GM18907 (cell line): ENCODE data around the gene FGF22.
"Not testable (repeated sequence)": the region's sequence is repeated elsewhere in the genome, so short reads cannot be mapped to it uniquely, and the experiment has no call there.

Experiments
- ATAC-seq: cut with Tn5 transposase; IDR thresholded peaks from one replicate; pipeline ENCODE4 v1.9.1; 2021; ENCODE audit warnings: mild to moderate bottlenecking, moderate library complexity; ENCODE audit not compliant: unreplicated experiment

FGF22 gene

DNA sequence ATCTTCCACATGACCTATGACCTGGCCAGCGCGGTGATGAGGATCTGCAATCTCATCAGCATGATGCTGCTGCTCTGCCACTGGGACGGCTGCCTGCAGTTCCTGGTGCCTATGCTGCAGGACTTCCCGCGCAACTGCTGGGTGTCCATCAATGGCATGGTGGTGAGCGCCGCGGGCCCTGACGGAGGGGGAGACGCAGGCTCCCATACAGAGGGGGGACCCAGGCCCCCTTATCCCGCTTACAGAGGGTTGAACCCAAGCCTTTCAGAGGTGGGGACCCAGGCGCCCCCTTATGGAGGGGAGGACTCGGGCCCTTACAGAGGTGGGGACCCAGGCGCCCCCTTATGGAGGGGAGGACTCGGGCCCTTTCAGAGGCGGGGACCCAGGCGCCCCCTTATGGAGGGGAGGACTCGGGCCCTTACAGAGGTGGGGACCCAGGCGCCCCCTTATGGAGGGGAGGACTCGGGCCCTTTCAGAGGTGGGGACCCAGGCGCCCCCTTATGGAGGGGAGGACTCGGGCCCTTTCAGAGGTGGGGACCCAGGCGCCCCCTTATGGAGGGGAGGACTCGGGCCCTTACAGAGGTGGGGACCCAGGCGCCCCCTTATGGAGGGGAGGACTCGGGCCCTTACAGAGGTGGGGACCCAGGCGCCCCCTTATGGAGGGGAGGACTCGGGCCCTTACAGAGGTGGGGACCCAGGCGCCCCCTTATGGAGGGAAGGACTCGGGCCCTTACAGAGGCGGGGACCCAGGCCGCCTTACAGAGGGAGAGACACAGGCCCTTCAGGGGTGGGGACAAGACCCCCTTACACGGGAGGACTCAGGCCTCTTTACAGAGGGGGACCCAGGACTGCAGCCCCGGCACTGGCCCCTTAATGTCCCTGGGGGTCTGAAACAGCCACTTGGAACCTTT is 34.4 kb upstream of the FGF22 start:
- ATAC-seq: not testable (repeated sequence)

DNA sequence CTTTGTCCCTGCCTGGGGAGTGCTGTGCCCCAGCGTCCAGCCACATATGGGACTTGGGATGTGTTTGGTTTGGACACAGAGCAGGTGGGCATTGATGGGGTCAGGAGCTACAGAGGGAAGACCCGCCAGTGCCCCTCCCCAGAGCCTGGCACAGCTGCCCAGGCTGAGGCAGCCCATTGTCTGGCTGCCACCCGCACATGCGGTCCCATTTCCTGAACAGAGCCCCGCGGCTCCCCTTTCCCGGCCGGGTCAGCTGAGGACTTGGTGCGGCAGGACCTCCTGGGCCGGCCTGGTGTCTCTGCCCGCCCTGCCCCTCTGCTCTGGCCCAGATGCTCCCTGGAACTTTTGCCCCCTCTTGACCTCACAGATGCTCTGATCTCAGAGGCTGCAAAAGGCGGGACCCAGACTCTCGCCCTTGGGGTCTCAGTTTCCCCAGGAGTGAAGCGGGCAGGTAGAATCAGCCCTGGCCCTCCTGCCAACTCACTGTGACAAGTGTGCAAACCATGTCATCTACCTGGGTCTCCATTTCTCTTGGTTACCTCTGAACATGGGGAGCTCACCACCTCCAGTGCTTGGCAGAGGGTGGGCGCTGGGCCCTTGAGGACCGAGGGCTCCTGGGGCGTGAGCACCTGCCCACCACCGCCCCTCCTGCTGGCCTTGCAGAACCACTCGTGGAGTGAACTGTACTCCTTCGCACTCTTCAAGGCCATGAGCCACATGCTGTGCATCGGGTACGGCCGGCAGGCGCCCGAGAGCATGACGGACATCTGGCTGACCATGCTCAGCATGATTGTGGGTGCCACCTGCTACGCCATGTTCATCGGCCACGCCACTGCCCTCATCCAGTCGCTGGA is 32.2 kb upstream of the FGF22 start:
- no peak for ATAC-seq

DNA sequence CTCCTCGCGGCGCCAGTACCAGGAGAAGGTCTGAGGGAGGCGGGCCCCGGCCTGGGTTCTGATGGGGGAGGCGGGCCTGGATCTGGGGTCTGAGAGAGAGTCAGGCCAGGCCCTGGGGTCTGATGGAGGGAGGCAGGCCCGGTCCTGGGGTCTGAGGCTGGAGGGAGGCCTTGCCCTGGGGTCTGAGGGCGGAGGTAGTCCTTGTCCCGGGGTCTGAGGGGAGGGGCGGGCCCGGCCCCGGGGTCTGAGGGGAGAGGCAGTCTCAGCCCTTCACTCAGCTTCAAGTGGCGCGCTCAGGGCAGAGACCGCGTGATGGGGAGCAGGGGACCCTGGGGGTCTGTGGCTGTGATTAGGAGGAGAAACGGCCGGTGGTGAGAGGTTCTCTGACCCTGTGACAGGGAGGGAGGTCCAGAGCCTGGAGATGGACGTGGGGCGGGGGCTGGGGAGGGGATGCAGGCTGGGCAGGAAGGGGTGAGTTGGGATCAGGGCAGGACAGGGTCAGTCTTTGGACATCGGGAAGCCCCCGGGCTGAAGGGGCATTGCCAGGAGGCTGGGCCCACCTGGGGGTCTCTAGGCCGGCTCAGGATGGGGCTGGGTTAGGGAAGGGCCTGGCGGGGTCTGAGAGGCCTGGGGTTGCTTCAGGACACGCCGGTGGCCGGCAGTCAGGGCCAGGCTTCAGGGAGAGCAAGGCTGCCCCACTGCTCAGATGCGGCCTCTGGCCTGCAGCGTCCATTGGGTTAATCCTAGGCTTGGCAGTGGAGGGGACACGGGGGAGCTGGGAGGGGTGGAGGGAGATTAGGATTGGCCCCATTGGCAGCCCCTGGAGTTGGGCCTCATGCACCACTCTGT is 31.3 kb upstream of the FGF22 start:
- no peak for ATAC-seq

DNA sequence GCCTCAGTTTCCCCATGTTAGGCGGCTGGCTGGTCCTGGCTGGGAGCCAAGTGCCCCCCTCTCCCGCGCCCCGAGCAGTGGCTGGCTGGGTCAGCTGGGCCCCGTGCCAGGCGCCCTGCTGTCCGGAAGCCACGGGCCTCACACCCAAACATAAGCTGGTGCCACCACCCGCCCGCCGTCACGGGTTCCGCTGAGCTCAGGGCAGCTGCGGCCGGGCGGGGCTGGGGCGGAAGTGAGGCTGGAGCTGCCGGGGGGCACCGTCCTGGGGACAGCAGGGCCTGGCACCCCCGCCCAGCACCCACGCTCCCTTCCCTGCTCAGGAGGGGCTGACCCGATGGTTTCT is 30.7 kb upstream of the FGF22 start:
- no peak for ATAC-seq

DNA sequence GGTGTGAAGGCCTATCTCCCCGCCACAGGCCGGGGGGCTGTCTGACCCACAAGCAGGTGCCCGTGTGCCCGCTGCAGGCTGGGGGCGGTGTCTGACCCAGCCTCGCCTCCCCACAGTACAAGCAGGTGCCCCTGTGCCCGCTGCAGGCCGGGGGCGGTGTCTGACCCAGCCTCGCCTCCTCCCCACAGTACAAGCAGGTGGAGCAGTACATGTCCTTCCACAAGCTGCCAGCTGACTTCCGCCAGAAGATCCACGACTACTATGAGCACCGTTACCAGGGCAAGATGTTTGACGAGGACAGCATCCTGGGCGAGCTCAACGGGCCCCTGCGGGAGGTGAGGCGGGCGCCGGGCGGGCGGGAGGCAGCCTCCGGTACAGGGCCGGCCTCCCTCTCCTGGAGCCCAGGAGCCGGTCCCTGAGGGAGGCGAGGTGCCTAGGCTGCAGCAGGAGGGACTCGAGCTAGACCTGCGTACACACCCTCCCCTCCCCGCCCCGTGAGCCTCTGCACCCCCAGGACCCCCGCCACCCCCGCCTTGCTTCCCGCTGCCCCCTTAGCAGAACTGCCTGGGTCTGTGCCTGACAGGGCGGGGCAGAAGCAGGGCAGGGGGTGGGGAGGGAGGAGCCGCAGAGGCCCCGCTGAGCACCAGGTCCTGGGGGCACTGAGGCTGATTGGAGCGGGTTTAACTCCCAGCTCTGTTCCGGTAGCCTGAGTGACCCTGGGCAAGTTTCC is 29.4 kb upstream of the FGF22 start:
- ATAC-seq: no peak

DNA sequence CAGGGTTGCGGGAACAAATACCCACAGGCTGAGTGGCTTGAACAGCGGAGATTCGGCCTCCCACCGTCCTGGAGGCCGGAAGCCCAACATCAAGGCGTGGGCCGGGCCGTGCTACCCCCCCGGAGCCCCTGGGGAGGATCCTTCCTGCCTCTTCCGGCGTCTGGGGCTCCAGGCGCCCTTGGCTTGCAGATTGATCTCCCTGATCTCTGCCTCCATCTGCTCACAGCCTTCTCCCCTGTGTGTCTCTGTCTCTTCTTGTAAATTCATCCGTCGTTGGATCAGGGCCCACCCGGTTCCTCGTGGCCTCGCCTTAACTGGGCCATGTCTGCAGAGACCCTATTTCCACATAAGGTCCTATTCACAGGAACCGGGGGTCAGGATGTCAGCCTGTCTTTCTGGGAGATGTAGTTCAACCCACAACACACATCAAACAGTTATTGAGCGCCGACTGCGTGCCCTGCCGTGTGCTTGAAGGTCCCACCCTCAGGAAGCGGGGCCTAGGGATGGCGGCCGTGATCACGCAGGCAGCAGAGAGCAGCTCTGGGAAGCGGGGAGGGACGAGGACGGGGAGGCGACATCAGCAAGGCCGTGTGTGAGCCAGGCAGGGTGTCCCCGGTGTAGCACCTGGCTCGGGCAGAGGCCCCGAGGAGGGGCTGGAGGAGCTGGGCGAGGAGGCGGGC is 28.7 kb upstream of the FGF22 start:
- no peak for ATAC-seq

DNA sequence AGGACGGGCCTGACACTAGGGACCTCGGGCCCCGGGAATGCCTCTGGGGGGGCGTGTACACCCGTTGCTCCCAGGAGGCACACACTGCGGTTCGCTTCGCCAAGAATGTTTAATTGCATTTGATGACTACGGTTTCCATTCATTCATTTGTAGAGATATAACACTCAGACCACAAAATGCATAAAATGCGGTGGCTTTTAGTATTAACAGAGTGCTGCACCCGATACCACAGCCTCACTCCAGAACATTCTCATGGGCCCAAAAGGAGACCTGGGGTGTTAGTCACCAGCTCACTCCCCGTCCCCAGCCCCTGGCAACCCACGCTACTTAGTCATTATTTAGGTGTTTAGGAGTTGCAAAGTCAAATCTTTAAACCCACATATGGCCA is 28.2 kb upstream of the FGF22 start:
- no peak for ATAC-seq

DNA sequence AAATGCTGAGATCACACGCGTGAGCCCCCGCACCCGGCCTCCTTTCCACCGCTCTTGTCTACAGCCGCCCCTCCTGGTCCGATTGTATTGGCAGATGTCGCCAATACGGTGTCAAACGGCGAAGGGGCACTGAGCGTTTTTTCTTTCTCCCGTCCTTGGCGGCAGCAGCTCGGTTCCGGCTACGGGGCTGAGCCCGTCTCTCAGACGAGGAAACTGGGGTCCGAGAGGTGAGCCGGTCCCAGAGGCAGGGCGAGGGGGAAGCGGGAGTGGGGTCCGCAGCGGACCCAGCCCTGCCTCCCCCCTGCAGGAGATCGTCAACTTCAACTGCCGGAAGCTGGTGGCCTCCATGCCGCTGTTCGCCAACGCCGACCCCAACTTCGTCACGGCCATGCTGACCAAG is 26.7 kb upstream of the FGF22 start:
- ATAC-seq: no peak

DNA sequence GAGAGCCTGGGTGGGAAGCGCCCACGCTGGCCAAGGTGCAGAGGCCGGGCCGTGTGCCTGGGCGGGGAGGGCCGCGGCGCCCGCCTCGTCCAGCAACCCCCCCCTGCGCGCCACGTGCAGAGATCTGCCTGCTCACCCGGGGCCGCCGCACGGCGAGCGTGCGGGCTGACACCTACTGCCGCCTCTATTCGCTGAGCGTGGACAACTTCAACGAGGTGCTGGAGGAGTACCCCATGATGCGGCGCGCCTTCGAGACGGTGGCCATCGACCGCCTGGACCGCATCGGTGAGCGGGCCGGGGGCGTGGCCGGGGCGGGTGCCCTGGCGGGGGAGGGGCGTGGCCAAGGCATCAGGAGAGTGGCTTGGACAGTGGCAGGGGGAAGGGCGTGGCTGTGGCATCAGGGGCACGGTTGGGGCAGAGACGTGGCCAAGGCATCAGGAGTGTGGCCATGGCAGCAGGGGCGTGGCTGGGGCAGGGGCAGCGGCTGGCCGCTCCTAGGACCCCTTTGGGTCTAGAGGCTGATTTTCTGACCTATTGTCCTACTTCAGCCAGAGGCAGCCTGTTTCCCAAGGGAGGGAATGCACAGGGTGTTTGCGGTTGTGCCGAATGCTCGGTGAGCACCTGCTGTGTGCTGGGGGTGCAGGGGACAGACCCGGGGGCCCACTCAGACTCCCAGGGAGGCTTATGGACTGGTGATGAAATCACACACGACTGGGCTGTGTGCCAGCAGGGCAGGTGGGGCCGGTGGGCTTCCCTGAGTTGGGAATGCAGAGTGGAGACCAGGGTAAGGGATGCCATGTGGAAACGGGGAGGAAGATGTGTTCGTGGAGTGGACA is 25.7 kb upstream of the FGF22 start:
- no peak for ATAC-seq

DNA sequence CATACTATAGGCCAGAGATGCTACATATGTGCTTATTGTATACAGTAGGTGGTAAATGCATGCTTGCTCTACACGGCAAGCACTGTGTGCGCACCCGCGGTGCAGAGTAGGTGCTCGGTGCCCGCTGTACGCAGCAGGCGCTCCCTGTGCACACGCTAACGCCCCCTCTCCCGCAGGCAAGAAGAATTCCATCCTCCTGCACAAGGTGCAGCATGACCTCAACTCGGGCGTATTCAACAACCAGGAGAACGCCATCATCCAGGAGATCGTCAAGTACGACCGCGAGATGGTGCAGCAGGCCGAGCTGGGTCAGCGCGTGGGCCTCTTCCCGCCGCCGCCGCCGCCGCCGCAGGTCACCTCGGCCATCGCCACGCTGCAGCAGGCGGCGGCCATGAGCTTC is 24.1 kb upstream of the FGF22 start:
- ATAC-seq: no peak

DNA sequence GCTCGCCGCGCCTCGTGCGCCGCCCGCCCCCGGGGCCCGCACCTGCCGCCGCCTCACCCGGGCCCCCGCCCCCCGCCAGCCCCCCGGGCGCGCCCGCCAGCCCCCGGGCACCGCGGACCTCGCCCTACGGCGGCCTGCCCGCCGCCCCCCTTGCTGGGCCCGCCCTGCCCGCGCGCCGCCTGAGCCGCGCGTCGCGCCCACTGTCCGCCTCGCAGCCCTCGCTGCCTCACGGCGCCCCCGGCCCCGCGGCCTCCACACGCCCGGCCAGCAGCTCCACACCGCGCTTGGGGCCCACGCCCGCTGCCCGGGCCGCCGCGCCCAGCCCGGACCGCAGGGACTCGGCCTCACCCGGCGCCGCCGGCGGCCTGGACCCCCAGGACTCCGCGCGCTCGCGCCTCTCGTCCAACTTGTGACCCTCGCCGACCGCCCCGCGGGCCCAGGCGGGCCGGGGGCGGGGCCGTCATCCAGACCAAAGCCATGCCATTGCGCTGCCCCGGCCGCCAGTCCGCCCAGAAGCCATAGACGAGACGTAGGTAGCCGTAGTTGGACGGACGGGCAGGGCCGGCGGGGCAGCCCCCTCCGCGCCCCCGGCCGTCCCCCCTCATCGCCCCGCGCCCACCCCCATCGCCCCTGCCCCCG is 23.5 kb upstream of the FGF22 start:
- ATAC-seq: no peak

DNA sequence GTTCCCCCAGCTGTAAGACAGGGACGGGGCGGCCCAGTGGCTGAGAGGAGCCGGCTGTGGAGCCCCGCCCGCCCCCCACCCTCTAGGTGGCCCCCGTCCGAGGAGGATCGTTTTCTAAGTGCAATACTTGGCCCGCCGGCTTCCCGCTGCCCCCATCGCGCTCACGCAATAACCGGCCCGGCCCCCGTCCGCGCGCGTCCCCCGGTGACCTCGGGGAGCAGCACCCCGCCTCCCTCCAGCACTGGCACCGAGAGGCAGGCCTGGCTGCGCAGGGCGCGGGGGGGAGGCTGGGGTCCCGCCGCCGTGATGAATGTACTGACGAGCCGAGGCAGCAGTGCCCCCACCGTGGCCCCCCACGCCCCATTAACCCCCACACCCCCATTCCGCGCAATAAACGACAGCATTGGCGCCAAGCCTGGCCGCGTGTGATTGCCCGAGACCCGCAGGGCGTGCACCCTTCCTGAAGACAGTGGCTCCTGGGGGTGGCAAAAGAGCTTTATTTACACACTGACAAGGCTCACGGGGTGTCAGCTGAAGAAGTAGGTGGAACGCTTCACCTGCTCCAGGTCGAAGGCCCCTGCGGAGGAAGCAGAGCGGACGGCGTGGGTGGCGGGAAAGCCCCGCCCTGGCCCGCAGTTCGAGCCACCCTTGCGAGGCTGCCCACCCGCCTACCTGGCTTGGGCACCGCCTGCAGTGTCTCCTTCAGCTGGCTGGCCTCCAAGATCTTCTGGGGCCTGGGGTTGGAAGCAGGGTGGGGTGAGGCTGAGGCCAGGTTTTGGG is 22.7 kb upstream of the FGF22 start:
- no peak for ATAC-seq

DNA sequence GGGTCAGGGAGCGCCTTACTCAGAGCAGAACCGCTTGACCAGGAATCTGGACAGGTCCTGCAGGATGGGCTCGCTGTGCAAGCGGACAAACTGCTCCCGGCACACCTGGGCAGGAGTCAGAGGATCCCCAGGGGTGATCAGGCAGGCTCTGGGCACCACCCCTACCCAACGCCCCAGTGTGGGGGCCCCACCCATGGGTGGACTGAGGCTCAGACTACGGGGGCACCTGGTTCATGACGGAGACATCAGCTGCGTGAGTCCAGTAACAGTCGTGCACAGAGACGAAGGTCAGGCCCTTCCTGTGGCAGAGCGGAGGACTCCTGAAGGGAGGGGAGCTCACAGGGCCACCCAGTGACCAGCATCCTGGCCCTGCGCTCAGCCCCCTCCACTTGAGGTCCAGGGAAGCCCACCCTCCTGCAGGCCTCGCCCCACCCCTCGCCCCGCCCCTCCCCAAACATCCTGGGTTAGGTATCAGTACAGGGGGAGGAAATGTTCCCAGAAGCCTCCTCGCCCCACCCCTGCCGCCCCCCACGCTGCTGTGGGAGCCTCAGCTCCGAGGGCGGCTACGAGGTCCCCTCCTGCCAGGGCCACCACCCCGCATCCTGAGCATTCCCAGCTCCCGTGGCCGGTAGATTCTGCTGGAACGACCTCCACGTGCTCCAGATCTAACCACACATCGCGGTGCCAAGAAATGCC is 22.0 kb upstream of the FGF22 start:
- no peak for ATAC-seq

DNA sequence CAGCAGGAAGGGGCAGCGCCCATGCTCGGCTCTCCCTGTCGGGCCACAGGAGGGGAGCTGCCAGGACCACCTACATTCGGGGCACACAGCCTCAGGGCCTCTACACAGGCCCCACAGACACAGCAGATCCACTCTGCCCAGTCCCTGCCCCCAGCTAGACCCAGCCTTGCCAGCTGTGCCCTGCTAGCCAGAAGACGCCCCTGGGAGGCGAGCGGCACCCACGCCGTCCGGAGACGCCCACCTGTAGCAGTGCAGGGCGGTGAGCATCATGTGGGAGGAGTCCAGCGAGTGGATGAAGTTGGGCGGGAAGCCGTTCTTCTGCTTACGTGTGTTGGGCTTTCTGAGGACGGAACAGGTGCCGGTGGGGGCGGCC is 21.4 kb upstream of the FGF22 start:
- ATAC-seq: no peak

DNA sequence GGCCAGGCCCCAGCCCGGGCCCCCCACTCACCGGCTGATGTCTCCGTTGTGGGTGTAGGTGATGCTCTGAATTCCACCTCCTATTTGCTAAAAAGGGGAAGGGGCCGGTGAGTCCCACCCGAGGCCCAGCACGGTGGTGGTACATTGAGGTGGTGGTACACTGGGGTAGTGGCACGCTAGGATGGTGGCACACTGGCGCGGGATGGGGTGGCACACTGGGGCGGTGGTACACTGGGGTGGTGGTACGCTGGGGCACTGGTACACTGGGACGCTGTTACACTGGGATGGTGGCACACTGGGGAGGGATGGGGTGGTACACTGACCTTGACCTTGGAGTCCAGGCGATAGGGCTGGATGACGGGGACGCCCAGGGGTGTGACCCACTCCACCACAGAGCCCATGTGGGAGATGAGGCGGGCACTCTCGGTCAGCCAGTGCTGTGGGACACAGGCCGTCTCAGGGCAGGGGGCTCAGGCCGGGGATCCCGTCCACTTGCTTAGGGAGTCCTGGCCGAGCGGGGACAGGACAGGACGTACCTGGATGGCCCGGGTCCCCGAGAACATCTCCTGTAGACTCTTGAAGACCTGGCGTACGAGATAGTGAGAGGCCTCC is 20.9 kb upstream of the FGF22 start:
- ATAC-seq: no peak

DNA sequence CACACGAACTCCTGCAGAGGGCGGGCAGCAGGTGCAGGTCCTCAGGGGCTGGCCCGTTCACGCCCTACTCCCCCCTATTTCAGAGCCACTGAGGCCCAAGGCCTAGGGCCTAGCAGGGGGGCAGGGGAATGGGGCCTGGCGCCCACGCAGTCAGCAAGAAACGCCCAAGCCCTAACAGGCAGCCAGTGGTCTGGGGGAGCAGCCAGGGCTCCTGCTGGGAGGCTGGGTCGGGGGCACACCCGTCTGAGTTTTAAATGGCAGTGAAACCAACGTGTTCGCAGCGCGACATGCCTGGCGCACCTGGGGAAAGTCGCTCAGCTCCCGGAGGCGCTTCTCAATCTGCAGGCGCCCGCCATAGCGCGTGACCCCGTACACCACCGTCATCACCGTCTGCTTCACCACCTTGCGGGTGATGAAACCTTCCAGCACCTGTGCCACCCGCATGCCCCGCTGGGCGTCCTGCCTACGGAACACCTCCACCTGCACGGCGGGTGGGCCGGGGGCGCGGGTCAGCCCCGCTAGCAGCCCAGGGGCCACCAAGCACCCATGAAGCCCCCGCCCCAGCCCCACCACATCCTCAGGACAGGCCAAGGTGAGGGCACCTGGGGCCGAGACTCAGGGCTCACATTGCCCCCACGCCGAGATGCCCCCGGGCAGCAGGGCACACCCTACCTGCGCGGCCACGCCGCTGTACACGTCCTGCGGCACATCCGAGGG is 20.2 kb upstream of the FGF22 start:
- no peak for ATAC-seq
